GM12878 (cell line): Measurements from ENCODE around the gene SNRNP200. TPM values are rescaled to one million over a fixed set of nuclear protein-coding genes. Genes with fewer than 3 reads are reported as not detected.

ENCODE experiments used
- ATF2 ChIP-seq: IDR thresholded peaks from 2 replicates; pipeline ENCODE4 v1.6.1; 2012; ENCODE audit warnings: low read length, inconsistent platforms
- CEBPB ChIP-seq, 2 experiments: fragments of 150-350 bp in 1 of 2; IDR thresholded peaks; 2 replicates each; pipeline ENCODE4 v1.6.1; 2012 to 2014; ENCODE audit warnings: low read depth in 2 of 2, low read length in 2 of 2, borderline replicate concordance in 1 of 2, inconsistent platforms in 1 of 2
- E4F1 ChIP-seq: fragments of 450-650 bp; IDR thresholded peaks from 2 replicates; pipeline ENCODE4 v1.6.1; 2018; ENCODE audit warnings: borderline replicate concordance, mild to moderate bottlenecking; ENCODE audit not compliant: partially characterized antibody
- EZH2 ChIP-seq: IDR thresholded peaks from 2 replicates; pipeline ENCODE4 v1.6.1; 2012; ENCODE audit warnings: low read depth, mild to moderate bottlenecking, control low read depth, inconsistent platforms, low read length, borderline replicate concordance; ENCODE audit not compliant: control insufficient read depth
- PAX8 ChIP-seq: fragments of 450-650 bp; IDR thresholded peaks from 2 replicates; pipeline ENCODE4 v1.6.1; 2017; ENCODE audit warnings: mild to moderate bottlenecking, moderate library complexity
- PML ChIP-seq: IDR thresholded peaks from 2 replicates; pipeline ENCODE4 v1.6.1; 2012; ENCODE audit warnings: low read length, inconsistent platforms
- RELB ChIP-seq: fragments of 450-650 bp; IDR thresholded peaks from 2 replicates; pipeline ENCODE4 v1.6.1; 2017; ENCODE audit warnings: low read depth, mild to moderate bottlenecking, moderate library complexity
- SRF ChIP-seq, 2 experiments: IDR thresholded peaks; 2 replicates each; pipeline ENCODE4 v1.6.1; 2011; ENCODE audit warnings: low read depth in 2 of 2, low read length in 2 of 2, mild to moderate bottlenecking in 1 of 2, moderate library complexity in 1 of 2
- polyA plus RNA-seq, 11 experiments: library from polyadenylated mRNA; depleted of rRNA in 4 of 11; unstranded in 6 of 11; stranded (reverse) in 5 of 11; fragments of >200 nt; fragmentation: Nextera tagmentation in 4 of 11; fragmentation: Illumina TruSeq in 1 of 11; extraction: Ambion mirVana in 4 of 11; extraction: Trizol in 1 of 11; gene quantifications; 1 replicate in 1 of 11; 2 replicates in 10 of 11; pipeline versions ENCODE4 v1.2.1 to v1.2.3, GENCODE V29; 2011 to 2016; ENCODE audit warnings: inconsistent platforms in 2 of 11, missing spikeins in 2 of 11, low read depth in 1 of 11
- total RNA-seq, 4 experiments: library from RNA; depleted of rRNA in 3 of 4; stranded (reverse); fragments of >200 nt in 3 of 4; fragmentation: Illumina TruSeq in 1 of 4; extraction: Trizol in 1 of 4; gene quantifications; 2 replicates each; pipeline versions ENCODE4 v1.2.1 to v1.2.3, GENCODE V29; 2013 to 2021
- TF ChIP-seq, protein P1 (sequence below): fragments of 150-350 bp; IDR thresholded peaks from 2 replicates; pipeline ENCODE4 v1.6.1; 2014; ENCODE audit warnings: mild to moderate bottlenecking, low read depth, low read length
- TF ChIP-seq, protein P2 (sequence below): IDR thresholded peaks from 2 replicates; pipeline ENCODE4 v1.6.1; 2011; ENCODE audit warnings: low read depth, mild to moderate bottlenecking, low read length, moderate library complexity, borderline replicate concordance; ENCODE audit errors: extremely low read depth
- TF ChIP-seq, protein P3 (sequence below): fragments of 450-650 bp; IDR thresholded peaks from 2 replicates; pipeline ENCODE4 v1.6.1; 2017; ENCODE audit warnings: mild to moderate bottlenecking, low read depth, inconsistent platforms; ENCODE audit not compliant: poor library complexity, severe bottlenecking
- TF ChIP-seq, protein P4 (sequence below): fragments of 450-650 bp; IDR thresholded peaks from 2 replicates; pipeline ENCODE4 v1.6.1; 2018; ENCODE audit warnings: mild to moderate bottlenecking, low read depth, moderate library complexity; ENCODE audit not compliant: partially characterized antibody

SNRNP200 gene
- total and polyA plus RNA-seq, 10 of the 15 experiments (the other 5 are each of a cell fraction or from before 2014, with no cell fraction given), result 59.2 to 176 (median 106) TPM

- TF ChIP-seq E4F1, result peak; percentile 51
- TF ChIP-seq, protein P1, sequence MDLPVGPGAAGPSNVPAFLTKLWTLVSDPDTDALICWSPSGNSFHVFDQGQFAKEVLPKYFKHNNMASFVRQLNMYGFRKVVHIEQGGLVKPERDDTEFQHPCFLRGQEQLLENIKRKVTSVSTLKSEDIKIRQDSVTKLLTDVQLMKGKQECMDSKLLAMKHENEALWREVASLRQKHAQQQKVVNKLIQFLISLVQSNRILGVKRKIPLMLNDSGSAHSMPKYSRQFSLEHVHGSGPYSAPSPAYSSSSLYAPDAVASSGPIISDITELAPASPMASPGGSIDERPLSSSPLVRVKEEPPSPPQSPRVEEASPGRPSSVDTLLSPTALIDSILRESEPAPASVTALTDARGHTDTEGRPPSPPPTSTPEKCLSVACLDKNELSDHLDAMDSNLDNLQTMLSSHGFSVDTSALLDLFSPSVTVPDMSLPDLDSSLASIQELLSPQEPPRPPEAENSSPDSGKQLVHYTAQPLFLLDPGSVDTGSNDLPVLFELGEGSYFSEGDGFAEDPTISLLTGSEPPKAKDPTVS, result no peak
- no peak for TF ChIP-seq PAX8
- TF ChIP-seq RELB, result peak; percentile 85
- TF ChIP-seq, protein P2, sequence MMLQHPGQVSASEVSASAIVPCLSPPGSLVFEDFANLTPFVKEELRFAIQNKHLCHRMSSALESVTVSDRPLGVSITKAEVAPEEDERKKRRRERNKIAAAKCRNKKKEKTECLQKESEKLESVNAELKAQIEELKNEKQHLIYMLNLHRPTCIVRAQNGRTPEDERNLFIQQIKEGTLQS, result no peak
- no peak for TF ChIP-seq CEBPB (IDR thresholded peaks at IDR 0.05; ENCODE audit: borderline replicate concordance in 1 of 2, low read depth in 2 of 2, low read length in 2 of 2)
- peak in 1 of 2 experiments; percentile 76; a peak in 2 of 4 replicates for TF ChIP-seq SRF (IDR thresholded peaks at IDR 0.05; ENCODE audit: low read depth in 2 of 2, low read length in 2 of 2)
- TF ChIP-seq, protein P3, sequence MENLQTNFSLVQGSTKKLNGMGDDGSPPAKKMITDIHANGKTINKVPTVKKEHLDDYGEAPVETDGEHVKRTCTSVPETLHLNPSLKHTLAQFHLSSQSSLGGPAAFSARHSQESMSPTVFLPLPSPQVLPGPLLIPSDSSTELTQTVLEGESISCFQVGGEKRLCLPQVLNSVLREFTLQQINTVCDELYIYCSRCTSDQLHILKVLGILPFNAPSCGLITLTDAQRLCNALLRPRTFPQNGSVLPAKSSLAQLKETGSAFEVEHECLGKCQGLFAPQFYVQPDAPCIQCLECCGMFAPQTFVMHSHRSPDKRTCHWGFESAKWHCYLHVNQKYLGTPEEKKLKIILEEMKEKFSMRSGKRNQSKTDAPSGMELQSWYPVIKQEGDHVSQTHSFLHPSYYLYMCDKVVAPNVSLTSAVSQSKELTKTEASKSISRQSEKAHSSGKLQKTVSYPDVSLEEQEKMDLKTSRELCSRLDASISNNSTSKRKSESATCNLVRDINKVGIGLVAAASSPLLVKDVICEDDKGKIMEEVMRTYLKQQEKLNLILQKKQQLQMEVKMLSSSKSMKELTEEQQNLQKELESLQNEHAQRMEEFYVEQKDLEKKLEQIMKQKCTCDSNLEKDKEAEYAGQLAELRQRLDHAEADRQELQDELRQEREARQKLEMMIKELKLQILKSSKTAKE, result no peak
- TF ChIP-seq PML, result peak; percentile 97
- no peak for TF ChIP-seq ATF2
- TF ChIP-seq, protein P4, sequence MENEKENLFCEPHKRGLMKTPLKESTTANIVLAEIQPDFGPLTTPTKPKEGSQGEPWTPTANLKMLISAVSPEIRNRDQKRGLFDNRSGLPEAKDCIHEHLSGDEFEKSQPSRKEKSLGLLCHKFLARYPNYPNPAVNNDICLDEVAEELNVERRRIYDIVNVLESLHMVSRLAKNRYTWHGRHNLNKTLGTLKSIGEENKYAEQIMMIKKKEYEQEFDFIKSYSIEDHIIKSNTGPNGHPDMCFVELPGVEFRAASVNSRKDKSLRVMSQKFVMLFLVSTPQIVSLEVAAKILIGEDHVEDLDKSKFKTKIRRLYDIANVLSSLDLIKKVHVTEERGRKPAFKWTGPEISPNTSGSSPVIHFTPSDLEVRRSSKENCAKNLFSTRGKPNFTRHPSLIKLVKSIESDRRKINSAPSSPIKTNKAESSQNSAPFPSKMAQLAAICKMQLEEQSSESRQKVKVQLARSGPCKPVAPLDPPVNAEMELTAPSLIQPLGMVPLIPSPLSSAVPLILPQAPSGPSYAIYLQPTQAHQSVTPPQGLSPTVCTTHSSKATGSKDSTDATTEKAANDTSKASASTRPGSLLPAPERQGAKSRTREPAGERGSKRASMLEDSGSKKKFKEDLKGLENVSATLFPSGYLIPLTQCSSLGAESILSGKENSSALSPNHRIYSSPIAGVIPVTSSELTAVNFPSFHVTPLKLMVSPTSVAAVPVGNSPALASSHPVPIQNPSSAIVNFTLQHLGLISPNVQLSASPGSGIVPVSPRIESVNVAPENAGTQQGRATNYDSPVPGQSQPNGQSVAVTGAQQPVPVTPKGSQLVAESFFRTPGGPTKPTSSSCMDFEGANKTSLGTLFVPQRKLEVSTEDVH, result peak; percentile 86
- TF ChIP-seq EZH2, result no peak
These were observed at the start of gene SNRNP200 (continued) for GRCh38 chr2:96305091-96305978.
